AG09319 (cell line): ENCODE results near the gene ALKBH5.

Experiments
- DNase-seq: peaks from one replicate; pipeline ENCODE4 v3.0.0-alpha.2; 2010; ENCODE audit warnings: low read depth; ENCODE audit errors: extremely low read depth
- TF ChIP-seq, protein P1 (sequence below): IDR thresholded peaks from 2 replicates; pipeline ENCODE4 v1.5.1; 2011; ENCODE audit warnings: low read depth, mild to moderate bottlenecking, inconsistent platforms, low read length, moderate library complexity

ALKBH5 gene

DNA sequence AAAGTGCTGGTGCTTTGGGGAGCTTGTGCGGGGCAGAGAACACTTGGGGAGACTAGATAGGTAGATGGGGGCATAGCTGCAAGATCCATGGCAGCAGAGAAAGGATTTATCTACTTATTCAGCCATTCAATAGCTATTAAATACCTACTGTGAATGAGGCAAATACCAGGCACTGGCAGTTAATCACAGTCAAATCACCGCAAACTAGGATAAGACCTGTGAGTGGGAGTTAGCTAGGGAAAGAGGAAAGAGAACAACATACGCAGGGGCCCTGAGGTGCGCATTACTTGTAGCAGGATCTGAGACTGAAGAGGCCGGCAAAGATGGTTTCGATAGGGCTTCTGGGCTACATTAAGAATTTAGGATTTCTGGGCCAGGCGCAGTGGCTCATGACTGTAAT, 3.8 kb upstream of the ALKBH5 start:
- DNase-seq: no peak
- TF ChIP-seq, protein P1, sequence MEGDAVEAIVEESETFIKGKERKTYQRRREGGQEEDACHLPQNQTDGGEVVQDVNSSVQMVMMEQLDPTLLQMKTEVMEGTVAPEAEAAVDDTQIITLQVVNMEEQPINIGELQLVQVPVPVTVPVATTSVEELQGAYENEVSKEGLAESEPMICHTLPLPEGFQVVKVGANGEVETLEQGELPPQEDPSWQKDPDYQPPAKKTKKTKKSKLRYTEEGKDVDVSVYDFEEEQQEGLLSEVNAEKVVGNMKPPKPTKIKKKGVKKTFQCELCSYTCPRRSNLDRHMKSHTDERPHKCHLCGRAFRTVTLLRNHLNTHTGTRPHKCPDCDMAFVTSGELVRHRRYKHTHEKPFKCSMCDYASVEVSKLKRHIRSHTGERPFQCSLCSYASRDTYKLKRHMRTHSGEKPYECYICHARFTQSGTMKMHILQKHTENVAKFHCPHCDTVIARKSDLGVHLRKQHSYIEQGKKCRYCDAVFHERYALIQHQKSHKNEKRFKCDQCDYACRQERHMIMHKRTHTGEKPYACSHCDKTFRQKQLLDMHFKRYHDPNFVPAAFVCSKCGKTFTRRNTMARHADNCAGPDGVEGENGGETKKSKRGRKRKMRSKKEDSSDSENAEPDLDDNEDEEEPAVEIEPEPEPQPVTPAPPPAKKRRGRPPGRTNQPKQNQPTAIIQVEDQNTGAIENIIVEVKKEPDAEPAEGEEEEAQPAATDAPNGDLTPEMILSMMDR: no peak

DNA sequence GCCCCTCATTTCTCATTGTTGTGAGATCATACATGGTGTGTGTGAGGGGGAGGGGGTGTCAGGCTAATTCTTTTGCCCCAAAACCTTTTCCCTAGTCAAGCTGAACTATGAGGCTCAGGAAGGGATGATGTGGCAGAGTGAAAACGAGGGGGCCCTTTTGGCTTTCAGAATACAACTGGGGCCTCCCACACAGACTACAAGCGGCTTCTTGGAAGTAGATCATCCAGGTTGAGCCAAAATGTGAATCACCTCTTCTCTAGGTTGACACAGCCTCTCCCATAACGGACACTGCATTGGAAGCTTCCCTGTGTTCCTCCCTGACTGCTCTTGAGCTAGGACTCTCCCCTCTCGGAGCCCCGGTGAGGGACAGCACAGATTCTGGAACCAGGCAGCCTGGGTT, 2.3 kb upstream of the ALKBH5 start:
- DNase-seq: no peak
- TF ChIP-seq, protein P1: no peak

DNA sequence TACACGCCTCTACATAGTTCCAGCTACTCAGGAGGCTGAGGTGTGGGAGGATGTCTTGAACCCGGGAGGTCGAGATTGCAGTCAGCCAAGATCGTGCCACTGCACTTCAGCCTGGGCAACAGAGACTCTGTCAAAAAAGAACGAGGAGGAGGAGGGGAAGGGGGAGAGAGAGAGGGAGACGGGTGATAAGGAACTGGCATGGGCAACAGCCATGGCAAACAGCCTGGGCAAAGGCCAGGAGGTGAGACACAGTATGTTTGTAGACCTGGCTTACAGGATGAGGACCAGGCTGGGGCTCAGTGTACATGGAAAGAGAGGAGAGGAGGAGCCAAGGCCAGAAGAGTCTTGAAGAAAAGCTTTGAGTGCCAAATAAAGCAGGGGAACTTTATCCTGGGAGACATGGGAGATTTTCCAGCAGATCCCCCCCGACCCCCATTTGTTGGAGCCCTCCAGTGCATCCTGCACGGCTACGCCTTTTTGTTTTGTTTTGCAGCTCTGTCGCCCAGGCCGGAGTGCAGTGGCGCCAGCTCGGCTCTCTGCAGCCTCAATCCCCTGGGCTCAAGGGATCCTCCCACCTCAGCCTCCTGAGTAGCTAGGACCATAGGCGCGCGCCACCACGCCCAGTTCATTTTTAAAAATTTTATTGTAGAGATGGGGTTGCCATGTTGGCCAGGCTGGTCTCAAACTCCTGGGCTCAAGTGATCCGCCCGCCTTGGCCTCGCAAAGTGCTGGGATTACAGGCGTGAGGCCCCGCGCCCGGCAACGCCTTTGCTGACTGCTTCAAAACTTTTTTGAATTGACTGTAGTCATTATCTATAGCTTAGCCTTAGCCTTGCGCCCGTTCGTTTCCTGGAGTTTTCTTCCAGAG, 1.3 kb upstream of the ALKBH5 start:
- no peak for DNase-seq
- TF ChIP-seq, protein P1: no peak

DNA sequence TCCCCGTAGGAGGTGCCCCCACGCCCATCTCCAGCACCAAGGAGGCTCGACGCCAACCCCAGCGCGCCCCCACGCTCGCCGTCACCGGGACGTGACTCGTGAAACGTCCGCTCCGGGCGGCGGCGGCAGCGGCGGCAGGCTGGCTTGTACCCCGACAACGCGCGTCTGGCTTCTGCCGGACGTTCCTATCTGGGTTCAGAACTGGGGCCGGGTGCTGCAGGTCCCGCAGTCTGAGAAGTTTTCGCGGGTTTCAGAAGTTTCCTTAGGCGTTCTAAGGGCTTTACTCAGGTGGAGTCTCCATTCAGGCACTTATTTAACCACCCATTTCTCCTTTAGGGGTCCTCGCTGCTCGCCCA, 672 bp upstream of the ALKBH5 start:
- DNase-seq: peak; percentile 63
- TF ChIP-seq, protein P1: no peak

DNA sequence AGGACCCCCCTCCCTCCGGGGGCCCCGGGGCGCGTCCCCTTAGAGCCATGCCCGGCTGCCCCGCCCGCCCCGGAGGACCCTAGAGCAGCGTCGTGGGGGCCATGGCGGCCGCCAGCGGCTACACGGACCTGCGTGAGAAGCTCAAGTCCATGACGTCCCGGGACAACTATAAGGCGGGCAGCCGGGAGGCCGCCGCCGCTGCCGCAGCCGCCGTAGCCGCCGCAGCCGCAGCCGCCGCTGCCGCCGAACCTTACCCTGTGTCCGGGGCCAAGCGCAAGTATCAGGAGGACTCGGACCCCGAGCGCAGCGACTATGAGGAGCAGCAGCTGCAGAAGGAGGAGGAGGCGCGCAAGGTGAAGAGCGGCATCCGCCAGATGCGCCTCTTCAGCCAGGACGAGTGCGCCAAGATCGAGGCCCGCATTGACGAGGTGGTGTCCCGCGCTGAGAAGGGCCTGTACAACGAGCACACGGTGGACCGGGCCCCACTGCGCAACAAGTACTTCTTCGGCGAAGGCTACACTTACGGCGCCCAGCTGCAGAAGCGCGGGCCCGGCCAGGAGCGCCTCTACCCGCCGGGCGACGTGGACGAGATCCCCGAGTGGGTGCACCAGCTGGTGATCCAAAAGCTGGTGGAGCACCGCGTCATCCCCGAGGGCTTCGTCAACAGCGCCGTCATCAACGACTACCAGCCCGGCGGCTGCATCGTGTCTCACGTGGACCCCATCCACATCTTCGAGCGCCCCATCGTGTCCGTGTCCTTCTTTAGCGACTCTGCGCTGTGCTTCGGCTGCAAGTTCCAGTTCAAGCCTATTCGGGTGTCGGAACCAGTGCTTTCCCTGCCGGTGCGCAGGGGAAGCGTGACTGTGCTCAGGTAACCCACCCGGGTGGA, 759 bp downstream of the ALKBH5 start:
- DNase-seq: no peak
- TF ChIP-seq, protein P1: no peak; the same call in 1 of the 2 replicates

DNA sequence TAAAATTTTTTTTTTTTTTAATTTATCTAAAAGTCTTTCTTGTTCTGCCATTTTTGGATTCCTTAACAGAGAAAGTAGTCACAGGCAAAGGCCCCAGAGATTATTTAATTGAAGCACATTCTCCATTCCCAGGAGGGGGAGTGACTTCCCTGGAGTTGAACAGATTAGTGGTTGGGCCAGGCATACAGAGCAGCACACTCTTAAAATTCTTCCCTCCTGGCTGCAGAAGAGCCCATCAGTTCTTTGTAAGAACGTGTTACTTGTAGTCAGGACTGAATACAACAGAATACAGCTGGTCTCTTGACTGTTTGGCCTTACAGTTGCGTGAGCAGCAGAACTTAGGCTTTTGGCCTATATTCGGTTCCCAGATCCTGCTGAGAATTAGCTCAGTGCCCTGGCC, 1.8 kb downstream of the ALKBH5 start:
- DNase-seq: no peak
- TF ChIP-seq, protein P1: no peak
